Mucosa of rectum (tissue), 2 donors: Measurements from ENCODE around the gene HLA-A.
A peak's percentile ranks its signal among the peaks of the same experiment; 100 is the strongest.

Experiments used
- H3K27ac ChIP-seq, 2 donors: one replicate each; pipeline ENCODE4 v1.7.0; 2013; ENCODE audit warnings: inconsistent platforms in 2 of 2, low read depth in 2 of 2, low read length in 2 of 2
- H3K27me3 ChIP-seq, 2 donors: one replicate each; pipeline ENCODE4 v1.7.0; 2013; ENCODE audit warnings: low read length in 2 of 2; ENCODE audit not compliant: control insufficient read depth in 2 of 2, insufficient read depth in 2 of 2
- H3K36me3 ChIP-seq, 2 donors: one replicate each; pipeline ENCODE4 v1.7.0; 2013; ENCODE audit warnings: low read length in 2 of 2; ENCODE audit not compliant: control insufficient read depth in 2 of 2, insufficient read depth in 2 of 2
- H3K4me1 ChIP-seq, 2 donors: one replicate each; pipeline ENCODE4 v1.7.0; 2013; ENCODE audit warnings: low read length in 2 of 2, mild to moderate bottlenecking in 1 of 2; ENCODE audit not compliant: control insufficient read depth in 2 of 2, insufficient read depth in 2 of 2
- H3K4me3 ChIP-seq, 2 donors: one replicate each; pipeline ENCODE4 v1.7.0; 2013; ENCODE audit warnings: low read length in 2 of 2
- H3K9ac ChIP-seq, 2 donors: one replicate each; pipeline ENCODE4 v1.7.0; 2013; ENCODE audit warnings: low read length in 2 of 2, low read depth in 1 of 2, mild to moderate bottlenecking in 1 of 2
- H3K9me3 ChIP-seq, 2 donors: one replicate each; pipeline ENCODE4 v1.7.0; 2013; ENCODE audit warnings: low read length in 2 of 2; ENCODE audit not compliant: control insufficient read depth in 2 of 2
- donor health status: healthy.
- donor health status: Normal muscosa, but diverticular disease.

The HLA-A gene

GRCh38 chr6:29917857-29918256 is 24.5 kb upstream of the HLA-A start:
- peaks cover 0 to 2% of the 10 kb centered on the region in 2 donors for H3K27me3 ChIP-seq
- no peak overlapping the region for H3K4me3 ChIP-seq
- no peaks in the 10 kb centered on the region for H3K4me1 ChIP-seq
- H3K9ac ChIP-seq = no peak overlapping the region
- no peaks in the 10 kb centered on the region for H3K36me3 ChIP-seq
- no peak overlapping the region for H3K27ac ChIP-seq
- H3K9me3 ChIP-seq = no peaks in the 10 kb centered on the region

- H3K27me3 ChIP-seq = no peaks in the 10 kb centered on the region
- no peak overlapping the region for H3K9ac ChIP-seq
- no peak overlapping the region for H3K27ac ChIP-seq
- no peaks in the 10 kb centered on the region for H3K36me3 ChIP-seq
- H3K4me3 ChIP-seq = no peak overlapping the region
- peaks cover 0 to under 1% of the 10 kb centered on the region in 2 donors for H3K4me1 ChIP-seq
- no peaks in the 10 kb centered on the region for H3K9me3 ChIP-seq
Observed at GRCh38 chr6:29919506-29920445, 22.6 kb upstream of the HLA-A start.

- H3K4me1 ChIP-seq = peaks cover 6 to 17% of the 10 kb centered on the region in 2 donors
- no peaks in the 10 kb centered on the region for H3K9me3 ChIP-seq
- no peaks in the 10 kb centered on the region for H3K27me3 ChIP-seq
- H3K36me3 ChIP-seq = no peaks in the 10 kb centered on the region
- H3K27ac ChIP-seq = no peak overlapping the region
- no peak overlapping the region for H3K9ac ChIP-seq
- no peak overlapping the region for H3K4me3 ChIP-seq
Observed at GRCh38 chr6:29924287-29924686, 18.0 kb upstream of the HLA-A start.

- no peaks in the 10 kb centered on the region for H3K9me3 ChIP-seq
- no peaks in the 10 kb centered on the region for H3K36me3 ChIP-seq
- no peak overlapping the region for H3K27ac ChIP-seq
- H3K9ac ChIP-seq = peak overlapping the region in 1 of 2 donors; percentile 10
- H3K27me3 ChIP-seq = no peaks in the 10 kb centered on the region
- H3K4me1 ChIP-seq = peaks cover 6 to 17% of the 10 kb centered on the region in 2 donors
- no peak overlapping the region for H3K4me3 ChIP-seq
Observed at GRCh38 chr6:29924731-29925130, 17.6 kb upstream of the HLA-A start.

- Histone ChIP-seq H3K4me1 (peaks cover 6 to 17% of the 10 kb centered on the region in 2 donors), H3K4me3 (peak overlapping the region in 1 of 2 donors; percentile 5), H3K9ac (peak overlapping the region in 1 of 2 donors; percentile 10), H3K9me3 (no peaks in the 10 kb centered on the region), H3K27ac (peak overlapping the region; percentile 88 to 95), H3K27me3 (no peaks in the 10 kb centered on the region), H3K36me3 (no peaks in the 10 kb centered on the region)
Observed at GRCh38 chr6:29925321-29925720, 17.0 kb upstream of the HLA-A start.

- no peaks in the 10 kb centered on the region for H3K27me3 ChIP-seq
- H3K4me1 ChIP-seq = peaks cover 6 to 17% of the 10 kb centered on the region in 2 donors
- peak overlapping the region; percentile 88 to 95 for H3K27ac ChIP-seq
- H3K9me3 ChIP-seq = no peaks in the 10 kb centered on the region
- peak overlapping the region; percentile 83 to 98 for H3K9ac ChIP-seq
- H3K36me3 ChIP-seq = no peaks in the 10 kb centered on the region
- peak overlapping the region; percentile 78 to 85 for H3K4me3 ChIP-seq
Observed at GRCh38 chr6:29925727-29926412, 16.5 kb upstream of the HLA-A start.

- no peaks in the 10 kb centered on the region for H3K27me3 ChIP-seq
- peak overlapping the region; percentile 83 to 98 for H3K9ac ChIP-seq
- peaks cover 6 to 17% of the 10 kb centered on the region in 2 donors for H3K4me1 ChIP-seq
- peak overlapping the region; percentile 78 to 85 for H3K4me3 ChIP-seq
- no peaks in the 10 kb centered on the region for H3K9me3 ChIP-seq
- peak overlapping the region; percentile 88 to 95 for H3K27ac ChIP-seq
- no peaks in the 10 kb centered on the region for H3K36me3 ChIP-seq
Observed at GRCh38 chr6:29926413-29927274, 15.7 kb upstream of the HLA-A start.

- Histone ChIP-seq H3K27ac (peak overlapping the region; percentile 63 to 95), H3K4me3 (peak overlapping the region; percentile 70 to 85), H3K9ac (peak overlapping the region; percentile 63 to 92), H3K36me3 (no peaks in the 10 kb centered on the region), H3K27me3 (no peaks in the 10 kb centered on the region), H3K9me3 (no peaks in the 10 kb centered on the region), H3K4me1 (peaks cover 6 to 17% of the 10 kb centered on the region in 2 donors)
Observed at GRCh38 chr6:29927275-29927569, 15.1 kb upstream of the HLA-A start.

- Histone ChIP-seq H3K9ac (peak overlapping the region in 1 of 2 donors; percentile 92), H3K36me3 (no peaks in the 10 kb centered on the region), H3K4me3 (peak overlapping the region in 1 of 2 donors; percentile 70), H3K27ac (no peak overlapping the region), H3K9me3 (no peaks in the 10 kb centered on the region), H3K27me3 (no peaks in the 10 kb centered on the region), H3K4me1 (peaks cover 6 to 17% of the 10 kb centered on the region in 2 donors)
Observed at GRCh38 chr6:29927841-29928388, 14.4 kb upstream of the HLA-A start.
